HG02588 (cell line): ENCODE data around the gene FLNC.

Experiments
- ATAC-seq: cut with Tn5 transposase; IDR thresholded peaks from one replicate; pipeline ENCODE4 v1.9.1; 2021; ENCODE audit warnings: mild to moderate bottlenecking, moderate library complexity; ENCODE audit not compliant: unreplicated experiment

FLNC gene

DNA sequence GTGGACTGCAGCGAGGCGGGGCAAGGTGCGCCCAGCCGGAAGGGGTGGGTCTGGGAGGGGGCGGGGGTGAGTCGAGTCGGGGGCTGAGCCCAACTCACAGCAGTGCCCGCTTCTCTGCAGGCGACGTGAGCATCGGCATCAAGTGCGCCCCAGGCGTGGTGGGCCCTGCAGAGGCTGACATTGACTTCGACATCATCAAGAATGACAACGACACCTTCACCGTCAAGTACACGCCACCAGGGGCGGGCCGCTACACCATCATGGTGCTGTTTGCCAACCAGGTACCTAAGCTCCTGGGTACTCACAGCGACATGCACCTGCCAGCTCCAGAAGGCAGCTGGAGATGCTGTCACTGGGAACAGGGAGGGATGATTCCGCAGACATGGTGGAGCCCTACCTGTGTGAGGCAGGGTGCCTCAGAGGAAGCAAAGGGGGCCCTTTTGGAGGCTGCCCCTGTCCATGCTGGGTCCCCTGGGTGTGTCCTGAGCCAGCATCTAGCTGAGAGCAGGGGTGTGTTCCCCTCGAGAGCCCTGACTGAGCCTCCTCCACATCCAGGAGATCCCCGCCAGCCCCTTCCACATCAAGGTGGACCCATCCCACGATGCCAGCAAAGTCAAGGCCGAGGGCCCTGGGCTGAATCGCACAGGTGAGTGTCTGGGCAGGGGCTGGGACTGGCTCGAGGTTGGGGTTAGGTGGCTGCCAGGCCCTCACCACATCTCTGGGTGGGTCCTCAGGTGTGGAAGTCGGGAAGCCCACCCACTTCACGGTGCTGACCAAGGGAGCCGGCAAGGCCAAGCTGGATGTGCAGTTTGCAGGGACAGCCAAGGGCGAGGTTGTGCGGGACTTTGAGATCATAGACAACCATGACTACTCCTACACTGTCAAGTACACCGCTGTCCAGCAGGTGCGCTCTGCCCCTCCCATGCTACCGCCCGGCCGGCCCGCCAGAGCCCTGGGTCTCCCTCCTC is 12.8 kb downstream of the FLNC start:
- ATAC-seq, result no peak

- ATAC-seq, result no peak
Observed at GRCh38 chr7:128843938-128844621, 13.9 kb downstream of the FLNC start.

GRCh38 chr7:128844777-128845311 is 14.6 kb downstream of the FLNC start:
- no peak for ATAC-seq

DNA sequence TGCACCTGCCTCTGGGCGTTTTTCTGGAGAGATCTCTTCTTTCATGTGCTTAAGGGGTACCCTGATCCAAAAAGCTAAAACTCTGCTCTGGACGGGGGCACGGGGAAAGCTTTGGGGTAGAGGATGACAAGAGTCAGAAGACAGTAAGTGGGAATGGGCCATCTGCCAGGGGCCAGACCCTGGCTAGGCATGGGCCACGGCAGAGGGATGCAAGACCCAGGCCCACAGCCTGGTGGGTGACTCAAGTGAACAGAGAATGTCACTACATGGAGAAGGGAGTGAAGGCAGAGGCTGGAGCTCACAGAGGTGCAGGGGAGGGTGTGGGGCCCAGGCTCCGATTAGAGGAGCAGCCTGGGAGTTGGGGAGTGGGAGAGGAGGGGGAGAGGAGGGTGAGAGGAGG is 15.3 kb downstream of the FLNC start:
- ATAC-seq, result no peak

GRCh38 chr7:128845987-128846386 is 15.8 kb downstream of the FLNC start:
- no peak for ATAC-seq

GRCh38 chr7:128846781-128847444 is 16.7 kb downstream of the FLNC start:
- no peak for ATAC-seq

- ATAC-seq, result no peak
Observed at GRCh38 chr7:128847721-128848211, 17.6 kb downstream of the FLNC start.

GRCh38 chr7:128848289-128849155 is 18.3 kb downstream of the FLNC start:
- ATAC-seq, result no peak

DNA sequence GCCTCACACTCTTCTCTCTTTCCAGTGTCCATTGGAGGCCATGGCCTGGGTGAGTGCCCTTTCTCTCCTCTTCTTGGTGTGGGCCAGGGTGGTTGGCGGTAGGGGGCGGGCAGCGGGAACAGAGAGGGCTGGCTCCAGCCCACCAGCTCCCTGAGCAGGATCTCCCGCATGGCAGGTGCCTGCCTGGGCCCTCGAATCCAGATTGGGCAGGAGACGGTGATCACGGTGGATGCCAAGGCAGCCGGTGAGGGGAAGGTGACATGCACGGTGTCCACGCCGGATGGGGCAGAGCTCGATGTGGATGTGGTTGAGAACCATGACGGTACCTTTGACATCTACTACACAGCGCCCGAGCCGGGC is 18.9 kb downstream of the FLNC start:
- no peak for ATAC-seq

GRCh38 chr7:128849804-128850490 is 19.7 kb downstream of the FLNC start:
- no peak for ATAC-seq

DNA sequence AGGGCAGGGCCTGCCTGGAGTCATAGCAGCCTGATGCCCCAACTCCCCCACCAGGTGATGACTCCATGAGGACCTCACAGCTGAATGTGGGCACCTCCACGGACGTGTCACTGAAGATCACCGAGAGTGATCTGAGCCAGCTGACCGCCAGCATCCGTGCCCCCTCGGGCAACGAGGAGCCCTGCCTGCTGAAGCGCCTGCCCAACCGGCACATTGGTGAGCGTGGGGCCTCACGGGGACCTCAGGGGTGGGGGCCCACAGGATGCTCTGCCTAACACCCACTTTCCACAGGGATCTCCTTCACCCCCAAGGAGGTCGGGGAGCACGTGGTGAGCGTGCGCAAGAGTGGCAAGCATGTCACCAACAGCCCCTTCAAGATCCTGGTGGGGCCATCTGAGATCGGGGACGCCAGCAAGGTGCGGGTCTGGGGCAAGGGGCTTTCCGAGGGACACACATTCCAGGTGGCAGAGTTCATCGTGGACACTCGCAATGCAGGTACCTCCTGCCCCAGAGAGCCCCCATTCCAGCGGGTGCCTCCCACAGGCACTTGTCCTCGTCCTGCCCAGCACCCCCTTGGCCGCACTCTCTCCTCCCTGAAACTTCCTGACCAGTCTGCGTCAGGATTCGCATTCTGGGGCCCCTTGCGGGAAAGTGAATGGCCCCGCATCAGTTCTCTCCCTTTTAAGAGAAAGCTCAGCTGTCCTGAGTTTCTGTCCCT is 22.5 kb downstream of the FLNC start:
- no peak for ATAC-seq

- no peak for ATAC-seq
Observed at GRCh38 chr7:128853799-128854198, 23.6 kb downstream of the FLNC start.

DNA sequence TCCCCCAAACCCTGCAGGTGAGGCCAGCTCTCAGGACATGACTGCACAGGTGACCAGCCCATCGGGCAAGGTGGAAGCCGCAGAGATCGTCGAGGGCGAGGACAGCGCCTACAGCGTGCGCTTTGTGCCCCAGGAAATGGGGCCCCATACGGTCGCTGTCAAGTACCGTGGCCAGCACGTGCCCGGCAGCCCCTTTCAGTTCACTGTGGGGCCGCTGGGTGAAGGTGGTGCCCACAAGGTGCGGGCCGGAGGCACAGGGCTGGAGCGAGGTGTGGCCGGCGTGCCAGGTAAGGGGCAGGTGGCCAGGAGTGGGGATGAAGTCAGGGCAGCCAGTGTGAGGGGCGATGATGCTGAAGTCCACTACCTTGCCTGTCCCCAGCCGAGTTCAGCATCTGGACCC is 24.2 kb downstream of the FLNC start:
- ATAC-seq, result no peak

- ATAC-seq, result no peak
Observed at GRCh38 chr7:128855559-128855958, 25.4 kb downstream of the FLNC start.

- no peak for ATAC-seq
Observed at GRCh38 chr7:128856001-128856718, 26.0 kb downstream of the FLNC start.

GRCh38 chr7:128858380-128859231 is 28.4 kb downstream of the FLNC start:
- ATAC-seq, result no peak
